ENCODE measurements around the gene NHERF1. TPM values are rescaled to one million over a fixed set of nuclear protein-coding genes. Genes with fewer than 3 reads are reported as not detected.
A peak's percentile ranks its signal among the peaks of the same experiment; 100 is the strongest.

The NHERF1 gene
- total and polyA plus RNA-seq, 7 donors: 2.4 to 37.1 (median 4.9) TPM

GRCh38 chr17:74745548-74746177, 2.8 kb upstream of the NHERF1 start:
- Histone ChIP-seq H3K27me3 (ENCODE audit: insufficient read depth in 3 of 3, low read length in 2 of 3) (peaks cover 0 to 14% (median 1%) of the 10 kb centered on the region in 3 donors), H3K36me3 (ENCODE audit: insufficient read depth in 1 of 2, low read depth in 1 of 2) (no peaks in the 10 kb centered on the region), H3K9me3 (no peaks in the 10 kb centered on the region), H3K4me3 (no peak overlapping the region), H3K27ac (no peak overlapping the region), H3K4me1 (peaks cover 11% of the 10 kb centered on the region)
- no peak for ATAC-seq
- 85 to 90% (median 86%) methylated on average over 8 of the region's 8 CpGs for WGBS, 3 donors
- intact Hi-C loops (cut with DNase I): loop anchor here (2.0 to 5.0 kb wide), 2 partner anchors 25 to 212 kb away; no protein-coding TSS in a partner anchor
- no peak for TF ChIP-seq CTCF (IDR thresholded peaks at IDR 0.05)
- DNase-seq: no peak

GRCh38 chr17:74746376-74746775, 2.1 kb upstream of the NHERF1 start:
- Histone ChIP-seq H3K4me1 (peaks cover 11% of the 10 kb centered on the region), H3K4me3 (no peak overlapping the region), H3K9me3 (no peaks in the 10 kb centered on the region), H3K27me3 (ENCODE audit: insufficient read depth in 3 of 3, low read length in 2 of 3) (peaks cover 0 to 8% (median 1%) of the 10 kb centered on the region in 3 donors), H3K27ac (no peak overlapping the region), H3K36me3 (ENCODE audit: insufficient read depth in 1 of 2, low read depth in 1 of 2) (no peaks in the 10 kb centered on the region)
- 80 to 93% (median 86%) methylated on average over 5 of the region's 5 CpGs for WGBS, 3 donors
- intact Hi-C loops (cut with DNase I): loop anchor here in 1 of 2 donors (5.0 kb wide), 1 partner anchor 211 kb away; no protein-coding TSS in a partner anchor
- ATAC-seq: no peak
- no peak for TF ChIP-seq CTCF (IDR thresholded peaks at IDR 0.05)
- no peak for DNase-seq

- TF ChIP-seq CTCF (IDR thresholded peaks at IDR 0.05): no peak
- H3K4me1 ChIP-seq: peaks cover 11% of the 10 kb centered on the region
- intact Hi-C loops (cut with DNase I): loop anchor here in 1 of 2 donors (5.0 kb wide), 1 partner anchor 210 kb away; no protein-coding TSS in a partner anchor
- 54 to 66% (median 55%) methylated on average over 6 of the region's 6 CpGs for WGBS, 3 donors
- no peak for ATAC-seq
- H3K27me3 ChIP-seq (ENCODE audit: insufficient read depth in 3 of 3, low read length in 2 of 3): peaks cover 0 to 7% (median 1%) of the 10 kb centered on the region in 3 donors
- no peaks in the 10 kb centered on the region for H3K9me3 ChIP-seq
- no peak overlapping the region for H3K27ac ChIP-seq
- no peak overlapping the region for H3K4me3 ChIP-seq
- no peak for DNase-seq
- no peaks in the 10 kb centered on the region for H3K36me3 ChIP-seq (ENCODE audit: insufficient read depth in 1 of 2, low read depth in 1 of 2)
These were observed 1.5 kb upstream of the NHERF1 start for GRCh38 chr17:74746922-74747321.

GRCh38 chr17:74748279-74748528, 224 bp upstream of the NHERF1 start:
- peak overlapping the region; percentile 73 for H3K27ac ChIP-seq

More at GRCh38 chr17:74748279-74748528, 224 bp upstream of the NHERF1 start:
- 0% methylated on average over 27 to 34 of the region's 34 CpGs for WGBS, 3 donors
- DNase-seq (no peak), ATAC-seq (no peak)
- intact Hi-C loops (cut with DNase I): loop anchor here in 1 of 2 donors (5.0 kb wide), 1 partner anchor 209 kb away; no protein-coding TSS in a partner anchor
- H3K4me1 ChIP-seq: peaks cover 11% of the 10 kb centered on the region
- H3K27me3 ChIP-seq (ENCODE audit: insufficient read depth in 3 of 3, low read length in 2 of 3): peaks cover 0 to 7% (median 1%) of the 10 kb centered on the region in 3 donors
- no peak for TF ChIP-seq CTCF (IDR thresholded peaks at IDR 0.05)
- H3K9me3 ChIP-seq: no peaks in the 10 kb centered on the region
- peak overlapping the region; percentile 80 for H3K4me3 ChIP-seq
- no peaks in the 10 kb centered on the region for H3K36me3 ChIP-seq (ENCODE audit: insufficient read depth in 1 of 2, low read depth in 1 of 2)

All from psoas muscle (tissue), 8 donors.